GM12892 (cell line): Measurements from ENCODE around the gene NLRP11.
"Not testable (repeated sequence)": the region's sequence is repeated elsewhere in the genome, so short reads cannot be mapped to it uniquely, and the experiment has no call there.

ENCODE experiments used
- DNase-seq: peaks from one replicate; pipeline ENCODE4 v3.0.0; 2011; ENCODE audit not compliant: insufficient read length
- FAIRE-seq: peaks from 2 replicates; lab custom pipeline; 2011; peaks lifted over from hg19 to GRCh38; lab: Jason Lieb, UNC
- POLR2A ChIP-seq: IDR thresholded peaks from 2 replicates; pipeline ENCODE4 v1.6.1; 2011; ENCODE audit warnings: low read depth, low read length, control low read depth
- POLR2AphosphoS5 ChIP-seq: IDR thresholded peaks from 2 replicates; pipeline ENCODE4 v1.6.1; 2011; ENCODE audit warnings: low read depth, low read length, control low read depth
- TAF1 ChIP-seq: IDR thresholded peaks from 2 replicates; pipeline ENCODE4 v1.6.1; 2011; ENCODE audit warnings: low read depth, mild to moderate bottlenecking, control low read depth, low read length, borderline replicate concordance

Gene NLRP11

DNA sequence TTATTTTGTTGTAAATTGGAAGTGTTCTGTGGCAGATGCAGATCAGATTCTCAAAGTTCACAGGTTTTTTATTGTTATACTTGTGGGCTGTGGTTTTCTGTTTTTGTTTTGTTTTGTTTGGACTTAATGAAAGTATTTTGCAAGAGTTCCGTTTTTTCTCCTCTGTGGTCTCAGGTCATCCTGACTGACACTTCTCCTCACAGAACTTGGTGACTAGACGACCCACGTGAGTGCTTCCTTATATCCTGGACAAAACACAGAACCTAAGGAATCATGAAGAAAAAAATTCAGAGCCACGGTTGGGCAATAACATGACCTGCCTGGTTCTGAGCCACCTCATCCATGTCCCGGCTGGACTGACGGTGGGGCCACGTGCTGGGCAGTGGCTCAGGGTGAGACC is 65.3 kb downstream of the NLRP11 start:
- TF ChIP-seq POLR2A (no peak), POLR2AphosphoS5 (no peak), TAF1 (no peak)
- FAIRE-seq (no peak), DNase-seq (no peak)

GRCh38 chr19:55758797-55759196 is 73.0 kb downstream of the NLRP11 start, which contains the start of gene RFPL4A:
RFPL4A (plus strand) TSS chr19:55759097; CDS start chr19:55761801, 2,704 bp downstream.
- not testable (repeated sequence) for DNase-seq, FAIRE-seq

- DNase-seq, FAIRE-seq: not testable (repeated sequence)
Measured at GRCh38 chr19:55756808-55757207, 75.0 kb downstream of the NLRP11 start.

GRCh38 chr19:55753401-55753800 is 78.4 kb downstream of the NLRP11 start:
- DNase-seq (no peak), FAIRE-seq (no peak)

DNA sequence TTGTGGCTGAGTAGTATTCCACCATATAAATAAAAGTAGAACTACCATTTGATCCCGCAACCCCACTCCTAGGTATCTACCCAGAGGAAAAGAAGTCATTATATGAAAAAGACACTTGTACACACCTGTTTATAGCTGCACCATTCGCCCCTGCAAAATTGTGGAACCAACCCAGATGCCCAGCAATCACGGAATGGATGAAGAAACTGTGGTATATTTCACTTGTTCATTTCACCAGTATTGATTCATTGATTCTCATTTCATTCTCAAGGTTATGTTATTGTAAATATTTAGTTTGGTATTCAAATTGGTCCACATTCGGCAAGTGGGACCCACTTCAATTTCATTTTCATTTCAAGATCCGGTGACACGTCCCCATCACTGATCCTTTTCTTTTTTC is 81.1 kb downstream of the NLRP11 start:
- FAIRE-seq, result no peak
- TF ChIP-seq POLR2A (no peak), TAF1 (no peak), POLR2AphosphoS5 (no peak)
- DNase-seq, result no peak

More at GRCh38 chr19:55753401-55753800, 78.4 kb downstream of the NLRP11 start:
- no peak for TF ChIP-seq POLR2A
- TF ChIP-seq POLR2AphosphoS5, result no peak
- TF ChIP-seq TAF1, result no peak

- FAIRE-seq, result no peak
Measured at GRCh38 chr19:55738302-55738701, 93.5 kb downstream of the NLRP11 start, which contains the start of gene NLRP9. NLRP9 (minus strand) TSS chr19:55738402; CDS start chr19:55738374, 28 bp downstream.

More at GRCh38 chr19:55738302-55738701, 93.5 kb downstream of the NLRP11 start, which contains the start of gene NLRP9:
- DNase-seq, result no peak
- no peak for TF ChIP-seq TAF1
- no peak for TF ChIP-seq POLR2AphosphoS5
- TF ChIP-seq POLR2A, result no peak
